GM19372 (cell line): ENCODE data around the gene ATF6.
A peak's percentile ranks its signal among the peaks of the same experiment; 100 is the strongest.

Source experiments
- ATAC-seq: cut with Tn5 transposase; IDR thresholded peaks from one replicate; pipeline ENCODE4 v1.9.1; 2021; ENCODE audit warnings: mild to moderate bottlenecking, low read depth, moderate library complexity; ENCODE audit not compliant: unreplicated experiment

The ATF6 gene

DNA sequence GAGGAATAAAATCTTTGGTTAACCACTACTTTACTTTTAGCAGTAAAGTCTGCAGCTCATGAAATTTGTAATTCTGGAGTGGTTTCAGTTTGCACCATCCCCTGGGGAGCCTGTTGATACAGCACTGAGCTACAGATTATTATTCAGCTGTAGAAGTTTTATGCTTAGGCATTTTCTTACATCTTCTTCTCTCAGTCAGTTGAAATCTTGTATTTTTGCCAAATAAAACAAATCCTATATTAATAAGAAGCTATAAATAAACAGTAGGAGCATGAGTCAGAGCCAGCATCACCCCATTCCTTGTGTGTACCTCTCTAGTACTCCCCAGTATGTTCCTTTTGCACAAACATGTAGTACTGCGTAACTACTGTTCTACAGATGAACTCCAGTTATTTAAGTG lies 118.9 kb downstream of the ATF6 start:
- no peak for ATAC-seq

- ATAC-seq = no peak
Measured at GRCh38 chr1:161885759-161886158, 119.6 kb downstream of the ATF6 start.

DNA sequence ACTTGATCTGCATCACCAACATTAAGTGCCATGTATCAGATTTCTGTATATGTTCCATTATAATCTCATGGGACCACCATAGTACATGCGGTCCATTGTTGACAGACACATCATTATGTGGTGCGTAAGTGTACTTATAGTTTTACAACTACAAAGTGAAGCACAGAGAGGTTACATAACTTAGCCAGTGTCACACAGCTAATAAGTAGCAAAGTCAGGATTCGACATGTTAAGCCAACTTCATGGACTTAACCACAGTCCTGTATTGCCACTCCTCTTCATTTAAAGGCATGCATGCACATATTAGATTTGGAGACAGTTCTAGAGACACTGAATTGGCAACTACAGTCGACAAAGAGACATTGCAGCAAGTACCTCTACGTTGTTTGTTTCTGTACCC lies 120.5 kb downstream of the ATF6 start:
- no peak for ATAC-seq

GRCh38 chr1:161887730-161888287 lies 121.7 kb downstream of the ATF6 start:
- ATAC-seq = no peak

DNA sequence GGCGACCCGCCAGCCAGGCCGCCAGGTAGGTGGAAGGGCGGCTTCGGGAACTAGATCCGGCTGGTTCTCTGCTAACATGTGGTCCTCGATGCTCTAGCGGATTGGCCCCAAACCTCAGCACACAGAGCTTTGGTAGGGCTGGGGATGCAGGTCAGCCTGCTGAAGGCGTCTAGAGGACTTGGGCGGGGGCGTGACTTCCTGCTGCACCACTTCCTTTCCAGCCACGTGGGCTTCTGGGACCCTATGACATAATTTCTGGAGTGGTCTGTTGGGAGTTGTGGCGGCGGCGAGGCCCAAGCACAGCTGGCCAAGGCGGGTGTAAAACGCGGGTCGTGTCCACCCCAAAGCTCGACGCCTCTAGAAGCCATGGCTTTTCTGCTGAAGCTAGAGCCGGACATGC lies 124.5 kb downstream of the ATF6 start:
- ATAC-seq = no peak

DNA sequence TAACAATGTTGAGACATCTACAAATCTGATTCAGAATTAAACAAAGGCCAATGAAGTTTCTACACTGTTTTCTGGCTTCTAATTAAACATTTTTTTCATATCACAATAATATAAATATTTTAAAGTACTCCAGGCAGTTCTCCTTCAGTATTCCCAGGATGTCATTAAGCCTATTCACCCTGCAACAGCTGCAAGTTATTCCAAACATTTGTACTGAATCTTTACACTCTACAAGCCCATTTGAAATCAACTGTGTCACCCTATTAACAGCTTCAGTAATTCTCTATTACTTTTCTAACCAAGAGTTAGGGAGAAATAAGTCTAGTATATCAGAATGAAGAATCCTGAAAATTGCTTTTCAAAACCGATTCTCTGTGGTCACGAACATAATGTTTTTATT lies 133.0 kb downstream of the ATF6 start:
- no peak for ATAC-seq

- no peak for ATAC-seq
Measured at GRCh38 chr1:161900160-161900559, 134.0 kb downstream of the ATF6 start.

GRCh38 chr1:161902182-161902581 lies 136.1 kb downstream of the ATF6 start:
- no peak for ATAC-seq

- ATAC-seq = no peak
Measured at GRCh38 chr1:161905269-161905884, 139.3 kb downstream of the ATF6 start.

- ATAC-seq = no peak
Measured at GRCh38 chr1:161907265-161907664, 141.1 kb downstream of the ATF6 start.

- ATAC-seq = no peak
Measured at GRCh38 chr1:161908264-161908663, 142.1 kb downstream of the ATF6 start.

GRCh38 chr1:161910604-161911003 lies 144.5 kb downstream of the ATF6 start:
- no peak for ATAC-seq

GRCh38 chr1:161913482-161914140 lies 147.5 kb downstream of the ATF6 start:
- no peak for ATAC-seq

- ATAC-seq = no peak
Measured at GRCh38 chr1:161914595-161914994, 148.5 kb downstream of the ATF6 start.

- peak; percentile 71 for ATAC-seq
Measured at GRCh38 chr1:161915051-161915503, 149.0 kb downstream of the ATF6 start.

DNA sequence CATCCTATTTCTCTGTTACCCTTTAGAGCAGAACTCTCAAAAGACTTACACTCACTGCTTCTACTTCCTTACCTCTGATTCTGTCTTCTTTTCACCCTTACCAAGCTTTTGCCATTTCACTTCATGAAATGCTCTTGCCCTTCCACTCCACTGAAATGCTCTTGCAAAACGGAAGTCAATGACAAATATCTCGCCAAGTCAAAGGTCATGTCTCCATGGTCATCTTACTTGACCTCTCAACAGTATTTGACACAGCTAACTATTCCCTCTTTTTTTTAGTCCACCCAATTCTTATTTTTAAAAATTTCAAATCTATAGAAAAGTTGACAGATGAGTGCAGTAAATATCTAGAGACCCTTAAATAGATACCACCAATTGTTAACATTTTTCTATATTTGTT lies 149.9 kb downstream of the ATF6 start:
- ATAC-seq = no peak

DNA sequence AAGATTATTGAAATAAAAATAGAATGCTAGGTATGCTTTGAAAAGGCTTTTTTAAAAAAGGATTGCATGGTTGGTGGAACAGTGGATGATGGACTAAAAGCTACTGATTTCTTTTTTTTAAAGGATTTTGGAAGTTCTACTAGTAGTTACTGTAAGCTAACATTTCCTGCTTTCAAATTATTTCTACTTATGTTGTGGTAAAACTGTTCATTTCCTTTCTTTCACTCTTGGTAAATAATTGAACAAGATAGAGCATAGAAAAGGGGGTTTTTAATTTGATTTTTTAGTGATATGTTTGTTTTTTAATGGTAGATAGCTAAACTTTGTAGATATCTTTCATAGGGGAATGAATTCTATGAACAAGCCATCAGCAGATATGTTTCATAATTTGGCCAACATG lies 153.1 kb downstream of the ATF6 start:
- ATAC-seq = no peak

DNA sequence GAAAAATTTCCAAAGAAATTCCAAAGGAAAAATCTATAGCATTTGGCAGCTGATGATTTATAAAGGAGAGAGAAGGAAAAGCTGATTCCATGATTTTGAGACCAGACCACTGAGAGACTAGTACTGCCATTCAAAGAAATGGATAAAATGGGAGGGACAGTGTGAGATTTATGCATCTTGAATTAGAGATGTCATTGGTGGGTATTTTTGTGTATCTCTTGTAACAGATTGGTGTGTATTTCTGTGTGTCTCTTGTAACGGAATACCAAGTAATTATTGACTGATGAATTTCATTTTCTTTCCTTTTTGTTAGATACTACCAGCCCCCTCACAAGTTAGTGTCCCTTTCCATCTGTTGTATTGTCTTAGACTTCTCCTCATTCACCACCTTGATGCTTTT lies 155.4 kb downstream of the ATF6 start:
- ATAC-seq = no peak

DNA sequence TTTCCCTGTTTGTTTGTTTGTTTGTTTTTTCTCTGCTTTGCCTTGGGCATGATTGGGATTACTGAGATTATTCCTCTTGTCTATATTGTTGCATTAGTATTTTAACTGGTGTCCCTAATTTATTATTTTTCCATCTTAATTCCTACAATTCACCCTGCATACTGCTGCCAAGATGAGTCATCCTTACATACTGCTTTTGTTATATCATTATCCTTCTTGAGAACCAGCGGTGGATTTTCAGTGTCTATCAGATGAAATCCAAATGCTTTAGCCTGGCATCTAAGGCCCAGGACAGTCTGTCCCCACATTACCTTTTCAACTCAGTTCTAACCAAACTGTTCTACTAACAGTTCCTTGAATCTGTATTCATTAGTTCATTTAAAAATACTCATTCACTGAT lies 155.9 kb downstream of the ATF6 start:
- ATAC-seq = no peak

GRCh38 chr1:161928056-161928455 lies 161.9 kb downstream of the ATF6 start:
- ATAC-seq = no peak

GRCh38 chr1:161929137-161929536 lies 163.0 kb downstream of the ATF6 start:
- no peak for ATAC-seq

GRCh38 chr1:161930064-161930463 lies 163.9 kb downstream of the ATF6 start:
- no peak for ATAC-seq
